K562 (cell line): ENCODE results near the gene SFI1. TPM values are rescaled to one million over a fixed set of nuclear protein-coding genes. Genes with fewer than 3 reads are reported as not detected.

Experiments used
- ARID2 ChIP-seq: fragments of 450-650 bp; IDR thresholded peaks from 2 replicates; pipeline ENCODE4 v1.6.1; 2017; ENCODE audit warnings: antibody characterized with exemption, mild to moderate bottlenecking
- BMI1 ChIP-seq: fragments of 150-350 bp; IDR thresholded peaks from 2 replicates; pipeline ENCODE4 v1.6.1; 2014; ENCODE audit warnings: low read length
- CREB1 ChIP-seq, 2 experiments: sonication (generic) in 1 of 2; formaldehyde crosslinking in 1 of 2; IDR thresholded peaks; 2 replicates each; pipeline versions ENCODE4 v1.6.1 to v1.8.0; 2012 to 2022; ENCODE audit warnings: inconsistent platforms in 1 of 2, mild to moderate bottlenecking in 1 of 2, missing genetic modification reagents in 1 of 2, moderate library complexity in 1 of 2
- ETV1 ChIP-seq: fragments of 450-650 bp; conservative IDR thresholded peaks from 2 replicates; pipeline ENCODE4 v1.6.1; 2016; ENCODE audit warnings: missing genetic modification characterization, control low read depth, low read depth, missing compliant biosample characterization
- GABPA ChIP-seq: fragments of 200-800 bp; sonication (Bioruptor generic); conservative IDR thresholded peaks from 2 replicates; pipeline ENCODE4 v1.6.1; 2016; ENCODE audit warnings: low read depth, missing genetic modification characterization, missing compliant biosample characterization
- HBP1 ChIP-seq: fragments of 450-650 bp; formaldehyde crosslinking; IDR thresholded peaks from 2 replicates; pipeline ENCODE4 v1.4.0; 2022; ENCODE audit warnings: missing genetic modification characterization
- KAT7 ChIP-seq: sonication (generic); formaldehyde crosslinking; IDR thresholded peaks from 2 replicates; pipeline ENCODE4 v1.8.0; 2022; ENCODE audit warnings: missing genetic modification reagents, mild to moderate bottlenecking, borderline replicate concordance
- MAZ ChIP-seq, 2 experiments: fragments of 450-650 bp in 1 of 2; sonication (generic) in 1 of 2; formaldehyde crosslinking; IDR thresholded peaks in 1 of 2; conservative IDR thresholded peaks in 1 of 2; 2 replicates each; pipeline versions ENCODE4 v1.4.0 to v1.5.0; 2020; ENCODE audit warnings: mild to moderate bottlenecking in 1 of 2, missing genetic modification reagents in 1 of 2
- MNT ChIP-seq, 2 experiments: fragments of 450-650 bp; conservative IDR thresholded peaks; 2 replicates each; pipeline ENCODE4 v1.6.1; 2017; ENCODE audit warnings: mild to moderate bottlenecking in 2 of 2, moderate library complexity in 2 of 2
- REST ChIP-seq, 2 experiments: fragments of 450-650 bp; formaldehyde crosslinking in 1 of 2; IDR thresholded peaks; 2 replicates each; pipeline versions ENCODE4 v1.4.0 to v1.6.1; 2014 to 2020; ENCODE audit warnings: mild to moderate bottlenecking in 2 of 2, borderline replicate concordance in 1 of 2, low read depth in 1 of 2
- ZBTB34 ChIP-seq: fragments of 250-450 bp; sonication (Bioruptor Pico); IDR thresholded peaks from 2 replicates; pipeline ENCODE4 v1.8.0; 2021; ENCODE audit warnings: mild to moderate bottlenecking, moderate library complexity
- ZNF239 ChIP-seq: fragments of 250-450 bp; sonication (Bioruptor Pico); IDR thresholded peaks from 2 replicates; pipeline ENCODE4 v1.4.0; 2020; ENCODE audit warnings: mild to moderate bottlenecking
- ZNF3 ChIP-seq: fragments of 250-450 bp; sonication (Bioruptor Pico); IDR thresholded peaks from 2 replicates; pipeline ENCODE4 v1.5.0; 2021; ENCODE audit warnings: mild to moderate bottlenecking, moderate library complexity
- polyA plus RNA-seq, 8 experiments: library from polyadenylated mRNA; depleted of rRNA in 4 of 8; stranded (reverse) in 5 of 8; unstranded in 3 of 8; fragments of >200 nt; fragmentation: Nextera tagmentation in 2 of 8; fragmentation: Illumina TruSeq in 1 of 8; extraction: Ambion mirVana in 2 of 8; extraction: Trizol in 1 of 8; gene quantifications; 2 replicates each; pipeline versions ENCODE4 v1.2.1 to v1.2.3, GENCODE V29; 2011 to 2014; ENCODE audit warnings: inconsistent platforms in 1 of 8, missing spikeins in 1 of 8
- total RNA-seq, 7 experiments: library from RNA; depleted of rRNA in 6 of 7; stranded (reverse); fragments of >200 nt in 6 of 7; fragmentation: Illumina TruSeq in 2 of 7; extraction: Trizol in 2 of 7; gene quantifications; 2 replicates each; pipeline versions ENCODE4 v1.2.1 to v1.2.3, GENCODE V29; 2011 to 2021; ENCODE audit warnings: low replicate concordance in 1 of 7

Gene SFI1
- total and polyA plus RNA-seq, 9 of the 15 experiments (the other 6 are each of a cell fraction or from before 2014, with no cell fraction given), result 3.0 to 25.6 (median 14.1) TPM

- TF ChIP-seq ETV1 (tag), result 0 out of 2 replicates have a peak, but pooled peaks have one; percentile 35
- 0 out of 2 replicates have a peak, but pooled peaks have one; percentile 11 for TF ChIP-seq ZBTB34 (CRISPR knock-in tag)
- peak; percentile 31 to 61; a peak in 1 of 4 replicates for TF ChIP-seq MAZ (CRISPR knock-in tag; conservative IDR thresholded peaks at IDR 0.05 in 1 of 2, IDR thresholded peaks at IDR 0.05 in 1 of 2)
- no peak for TF ChIP-seq HBP1 (CRISPR knock-in tag)
- peak; percentile 39 for TF ChIP-seq REST (IDR thresholded peaks at IDR 0.05; ENCODE audit: borderline replicate concordance)
- no peak for TF ChIP-seq REST (CRISPR knock-in tag; IDR thresholded peaks at IDR 0.05; ENCODE audit: low read depth)
- no peak for TF ChIP-seq ZNF3
- TF ChIP-seq ZNF239 (CRISPR knock-in tag), result no peak
- TF ChIP-seq MNT (conservative IDR thresholded peaks at IDR 0.05), result peak; percentile 16 to 60; a peak in 1 of 4 replicates
- TF ChIP-seq GABPA (tag), result peak; percentile 16; the same call in 1 of the 2 replicates
- TF ChIP-seq CREB1 (IDR thresholded peaks at IDR 0.05), result peak; percentile 58
- no peak for TF ChIP-seq CREB1 (CRISPR knock-in tag; IDR thresholded peaks at IDR 0.05)
- TF ChIP-seq KAT7 (CRISPR knock-in tag), result no peak
- no peak for TF ChIP-seq BMI1
- TF ChIP-seq ARID2, result no peak
Measured at GRCh38 chr22:31626427-31627150, 130.3 kb downstream of the SFI1 start (continued).
